Breast epithelium (tissue), 3 donors: ENCODE measurements around the gene AUH.

ENCODE experiments used
- POLR2A ChIP-seq: fragments of 450-650 bp; IDR thresholded peaks from one replicate; pipeline ENCODE4 v1.6.1; 2016; ENCODE audit warnings: antibody characterized with exemption, mild to moderate bottlenecking, moderate library complexity
- POLR2AphosphoS5 ChIP-seq, 3 donors: sonication (generic); formaldehyde crosslinking; IDR thresholded peaks; one replicate each; pipeline ENCODE4 v1.6.1; 2017; ENCODE audit warnings: antibody characterized with exemption in 3 of 3

DNA sequence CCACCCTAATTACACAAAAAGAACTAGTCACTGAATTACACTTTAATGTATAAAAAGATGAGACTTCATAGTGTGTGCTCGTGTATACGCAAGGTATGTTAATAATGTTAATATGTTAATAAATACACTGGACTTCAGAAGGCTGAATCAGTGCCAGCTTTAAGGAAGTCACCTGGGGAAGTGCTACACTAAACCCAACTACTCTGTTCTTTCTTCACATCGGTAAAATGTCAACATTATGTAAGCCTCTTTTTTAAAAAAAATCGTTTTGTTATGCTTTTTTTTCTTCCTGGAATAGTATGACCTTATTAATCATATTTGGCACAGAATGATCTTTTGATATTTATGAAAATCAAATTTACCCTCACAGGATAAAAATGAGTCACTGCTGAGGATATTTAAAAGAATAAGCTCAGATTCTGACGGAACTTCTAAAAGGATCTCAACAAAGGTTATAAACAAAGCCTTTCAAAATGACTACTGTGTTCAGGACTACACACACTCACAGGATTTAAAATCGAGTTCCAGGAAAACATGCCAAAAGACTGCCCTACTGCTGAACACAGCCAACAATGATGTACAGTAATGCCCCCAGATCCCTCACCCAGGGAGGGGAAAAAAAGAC, 75.9 kb downstream of the AUH start:
- TF ChIP-seq POLR2A (no peak), POLR2AphosphoS5 (IDR thresholded peaks at IDR 0.05) (no peak)
